A549 treated with ZK216348 at 1 μM for 4 hours (cell line): ENCODE measurements around the gene DTYMK. TPM values are rescaled to one million over a fixed set of nuclear protein-coding genes. Genes with fewer than 3 reads are reported as not detected.

Experiments
- total RNA-seq: library from RNA; stranded (reverse); fragments of 200-300 nt; extraction: Qiagen RNA extraction; gene quantifications from 5 replicates; pipeline ENCODE4 v1.2.3, GENCODE V29; 2022; ENCODE audit warnings: low read depth

DTYMK gene, protein sequence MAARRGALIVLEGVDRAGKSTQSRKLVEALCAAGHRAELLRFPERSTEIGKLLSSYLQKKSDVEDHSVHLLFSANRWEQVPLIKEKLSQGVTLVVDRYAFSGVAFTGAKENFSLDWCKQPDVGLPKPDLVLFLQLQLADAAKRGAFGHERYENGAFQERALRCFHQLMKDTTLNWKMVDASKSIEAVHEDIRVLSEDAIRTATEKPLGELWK
- total RNA-seq = 99.7 to 147 TPM (median 131 TPM) in 5 replicates

DNA sequence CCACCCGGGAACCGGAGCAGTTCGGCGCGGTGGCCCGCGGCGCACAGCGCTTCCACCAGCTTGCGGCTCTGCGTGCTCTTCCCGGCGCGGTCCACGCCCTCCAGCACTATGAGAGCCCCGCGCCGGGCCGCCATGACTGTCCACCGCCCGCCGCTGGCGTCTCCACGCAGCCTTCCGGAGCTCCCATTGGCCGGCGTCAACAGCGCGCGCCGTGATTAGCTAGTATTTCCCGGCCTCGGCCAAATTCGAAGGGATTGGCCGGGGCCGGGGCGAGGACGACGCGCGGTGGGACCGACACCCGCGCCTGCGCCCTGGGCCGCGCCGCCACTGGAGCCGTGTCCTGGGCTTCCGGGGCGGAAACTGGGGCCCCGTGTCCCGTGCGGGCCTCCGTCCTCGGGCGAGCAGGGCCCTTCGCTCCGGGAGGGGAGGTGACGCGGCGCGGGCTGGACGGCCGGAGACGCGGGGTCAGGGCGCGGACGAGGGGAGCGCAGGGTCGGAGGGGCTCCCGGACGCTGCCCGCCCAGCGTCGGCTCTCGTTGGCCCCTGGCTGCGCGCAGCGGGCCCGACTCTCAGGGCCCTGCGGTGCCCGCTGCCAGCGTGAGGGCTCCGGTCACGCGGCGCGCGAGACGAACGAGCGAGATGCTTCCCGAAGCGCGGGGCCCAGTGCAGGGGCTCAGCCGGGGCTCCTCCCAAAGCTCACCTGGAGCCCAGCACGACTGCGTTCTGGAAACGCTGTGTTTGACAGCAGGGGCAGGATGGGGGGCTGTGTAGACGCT lies at the start of gene DTYMK:
Gene DTYMK (minus strand): TSS at position 166 of the 776 bp plus-strand sequence. CDS start 32 bp downstream, at position 134.

DNA sequence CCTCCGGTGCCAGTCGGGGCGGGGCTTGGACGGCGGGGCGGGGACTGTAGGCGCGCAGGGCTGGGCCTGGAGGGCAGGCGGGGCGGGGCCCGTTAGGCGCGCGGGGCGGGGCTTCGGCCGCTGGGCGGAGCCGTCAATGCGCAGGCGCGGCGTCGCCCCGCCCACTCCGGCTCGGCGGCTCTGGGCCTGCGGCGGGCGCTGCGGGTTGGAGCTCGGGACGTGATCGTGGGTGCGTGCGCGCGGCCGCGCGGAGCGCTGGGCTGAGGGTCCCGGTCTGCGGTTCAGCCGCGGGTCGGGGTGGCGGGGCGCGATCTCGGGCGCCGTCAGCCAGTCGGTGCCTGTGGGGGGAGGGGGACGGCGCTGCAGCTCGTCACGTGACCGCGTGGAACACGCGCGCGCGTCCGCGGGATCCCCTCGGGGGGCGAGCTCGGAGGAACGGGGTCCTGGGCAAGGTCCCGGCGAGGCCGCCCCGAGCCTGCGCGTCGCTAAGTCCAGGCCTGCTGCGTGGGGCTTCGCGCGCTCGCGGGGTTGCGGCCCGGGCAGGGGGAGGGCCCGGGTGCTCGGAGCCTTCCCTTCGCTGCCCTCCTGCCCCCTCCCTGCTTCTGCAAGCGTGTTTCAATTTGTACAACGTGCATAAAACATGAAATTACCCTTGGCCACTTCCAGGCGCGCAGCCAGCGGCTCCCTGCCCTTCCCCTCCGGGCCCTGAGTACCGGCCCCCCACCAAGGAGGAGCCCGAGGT lies 48.0 kb upstream of the DTYMK start, which contains the start of gene D2HGDH:
Gene D2HGDH (plus strand): TSS at position 164 of the 742 bp plus-strand sequence. CDS start 595 bp downstream, outside the sequence.

DNA sequence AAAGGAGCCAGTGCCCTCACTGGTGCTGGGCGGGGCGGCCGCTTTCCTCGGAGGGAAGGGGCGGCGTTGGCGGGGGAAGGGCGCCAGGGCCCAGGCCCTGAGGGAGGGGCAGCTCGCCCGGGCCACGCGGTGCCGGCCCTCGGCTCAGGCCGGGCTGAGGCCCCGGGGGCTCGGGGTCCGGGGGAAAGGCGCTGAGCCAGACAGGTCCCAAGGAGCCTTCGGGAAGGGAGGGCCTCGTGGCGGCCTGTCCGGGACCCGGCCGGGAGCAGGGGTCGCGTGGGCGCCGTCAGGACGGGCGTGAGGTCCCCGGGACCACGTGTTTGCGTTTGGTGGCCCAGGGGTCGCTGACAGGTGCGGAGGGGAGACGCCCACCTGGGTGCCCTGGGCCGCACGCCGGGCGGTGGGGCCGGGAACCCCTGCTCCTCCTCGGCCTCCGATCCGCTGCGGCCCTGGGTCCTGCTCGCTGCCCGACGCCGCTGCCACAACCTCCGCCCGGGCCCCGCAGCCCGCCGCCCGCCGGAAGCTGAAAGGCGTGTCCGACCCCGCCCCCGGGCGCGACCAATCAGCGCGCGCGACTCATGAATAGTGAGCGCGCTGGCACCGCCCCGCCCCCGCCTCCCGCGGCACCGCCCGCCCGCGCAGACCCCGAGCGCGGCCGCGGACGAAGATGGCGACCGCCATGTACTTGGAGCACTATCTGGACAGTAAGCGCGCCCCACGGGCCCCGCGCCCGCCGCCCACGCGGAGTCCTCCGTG lies 15.0 kb upstream of the DTYMK start, which contains the start of gene ING5:
Gene ING5 (plus strand): TSS at position 641 of the 756 bp plus-strand sequence. CDS start 27 bp downstream, at position 668.

DNA sequence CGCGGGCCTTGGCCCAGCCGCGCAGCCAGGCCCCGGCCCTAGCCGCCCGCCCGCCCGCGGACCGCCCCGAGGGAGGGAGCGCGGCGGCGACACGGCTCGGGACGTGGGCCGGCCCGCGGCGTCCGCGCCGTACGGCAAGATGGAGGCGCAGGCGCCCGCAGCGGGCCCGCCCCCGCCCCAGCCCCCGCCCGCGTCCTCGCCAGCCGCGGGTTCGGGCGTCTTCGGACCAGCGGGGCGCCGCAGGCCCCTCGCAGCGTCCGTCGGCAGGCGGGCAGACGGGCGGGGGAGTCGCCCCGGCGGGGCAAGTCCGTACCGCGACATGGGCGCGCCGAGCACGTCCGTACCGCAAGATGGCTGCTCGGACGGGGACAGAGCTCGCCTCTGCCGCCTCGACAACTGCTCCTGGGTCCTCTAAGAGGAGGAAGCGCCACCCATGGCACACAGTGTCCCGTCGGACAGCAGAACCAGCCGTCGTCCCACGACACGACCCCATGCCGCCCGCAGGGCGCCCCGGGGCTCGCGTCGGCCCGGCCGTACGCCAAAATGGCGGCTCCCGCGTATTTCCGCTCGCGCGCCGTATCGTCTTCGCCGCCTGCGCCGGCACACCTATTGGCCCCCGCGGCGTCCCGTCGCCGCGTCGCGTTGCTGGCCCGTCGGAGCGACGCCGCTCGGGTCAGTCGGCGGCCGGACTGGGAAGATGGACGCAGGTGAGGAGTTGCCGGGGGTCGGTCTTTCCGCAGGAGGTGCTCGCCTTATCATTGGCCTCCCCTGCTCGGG lies 49.4 kb downstream of the DTYMK start, which contains the start of the genes ATG4B and THAP4:
Gene ATG4B (plus strand): TSS at position 676 of the 777 bp plus-strand sequence. CDS start 22 bp downstream, at position 698.
Gene THAP4 (minus strand): TSS at position 141 of the 777 bp plus-strand sequence. CDS start 141 bp downstream, outside the sequence.

Other genes with a start within 250 kb of the DTYMK start
- gene STK25, start 178.2 kb downstream of the DTYMK start, total RNA-seq = 76.7 to 130 TPM (median 120 TPM) in 5 replicates
- 20.2 to 39.7 TPM (median 33.8 TPM) in 5 replicates for gene BOK, start 128.1 kb downstream of the DTYMK start, total RNA-seq
- gene THAP4, start 49.7 kb downstream of the DTYMK start, total RNA-seq = 57.1 to 84.6 TPM (median 79.5 TPM) in 5 replicates
- 49.0 to 63.7 TPM (median 51.3 TPM) in 5 replicates for gene ATG4B, start 49.1 kb downstream of the DTYMK start, total RNA-seq
- 22.2 to 24.1 TPM (median 23.2 TPM) in 5 replicates for gene ING5, start 15.2 kb upstream of the DTYMK start, total RNA-seq
- 4.0 to 13.0 TPM (median 10.3 TPM) in 5 replicates for gene D2HGDH, start 47.8 kb upstream of the DTYMK start, total RNA-seq
- gene GAL3ST2, start 90.0 kb upstream of the DTYMK start, total RNA-seq = 0.20 to 0.46 TPM (median 0.33 TPM) in 5 replicates
- gene NEU4, start 122.4 kb upstream of the DTYMK start, total RNA-seq = 0.19 to 0.41 TPM (median 0.23 TPM) in 5 replicates
- not detected in 5 replicates for gene PDCD1, start 172.1 kb upstream of the DTYMK start, total RNA-seq
- not detected in 5 replicates for gene RTP5, start 182.9 kb upstream of the DTYMK start, total RNA-seq